ENCODE results near the gene DNM3. TPM values are rescaled to one million over a fixed set of nuclear protein-coding genes. Genes with fewer than 3 reads are reported as not detected.

DNM3 gene
- total and polyA plus RNA-seq, 2 of the 8 experiments (the other 6 are each of a cell fraction or from before 2014, with no cell fraction given), result 2.0 to 8.5 TPM

GRCh38 chr1:172083191-172083590 is 241.9 kb downstream of the DNM3 start:
- Histone ChIP-seq H2BK12ac (ENCODE audit: low read depth, low read length) (no peak overlapping the region), H2BK5ac (ENCODE audit: low read depth, low read length) (no peak overlapping the region), H3K23me2 (ENCODE audit: low read depth, low read length) (no peaks in the 10 kb centered on the region), H4K20me1 (replicated peaks in 1 of 2; ENCODE audit: control insufficient read depth in 1 of 2, insufficient read depth in 2 of 2, low read length in 2 of 2) (no peaks in the 10 kb centered on the region), H4K5ac (ENCODE audit: insufficient read length, low read depth, low read length) (no peak overlapping the region), H3K56ac (replicated peaks; ENCODE audit: insufficient read length, low read depth, low read length) (no peak overlapping the region), H3K27ac (ENCODE audit: low read depth, low read length) (no peak overlapping the region), H3K79me2 (ENCODE audit: control insufficient read depth in 1 of 2, insufficient read depth in 2 of 2, low read length in 2 of 2) (no peaks in the 10 kb centered on the region), H3K14ac (ENCODE audit: insufficient read length) (no peak overlapping the region), H3K4ac (replicated peaks; ENCODE audit: insufficient read length, low read depth, low read length) (no peak overlapping the region), H3K18ac (ENCODE audit: extremely low read depth, low read length) (no peak overlapping the region), H3K9me3 (ENCODE audit: insufficient read depth in 2 of 2, low read depth in 1 of 2, low read length in 1 of 2) (no peaks in the 10 kb centered on the region; a peak in 1 of 4 replicates), H2BK15ac (ENCODE audit: low read length) (no peak overlapping the region), H3K9ac (replicated peaks in 1 of 4; ENCODE audit: extremely low read depth in 1 of 4, low read depth in 3 of 4, low read length in 3 of 4) (no peak overlapping the region), H3K4me3 (ENCODE audit: extremely low read depth in 1 of 4, insufficient read depth in 2 of 4, low read depth in 3 of 4, low read length in 4 of 4) (no peak overlapping the region), H2BK120ac (replicated peaks; ENCODE audit: low read depth, low read length) (no peak overlapping the region), H3K27me3 (replicated peaks in 1 of 4; ENCODE audit: control insufficient read depth in 3 of 4, extremely low read depth in 1 of 4, insufficient read depth in 3 of 4, low read length in 3 of 4) (no peaks in the 10 kb centered on the region), H2AFZ (ENCODE audit: low read length) (no peak overlapping the region), H4K91ac (replicated peaks; ENCODE audit: insufficient read length, low read length) (no peak overlapping the region), H3K4me1 (replicated peaks in 1 of 4; ENCODE audit: control insufficient read depth in 3 of 4, insufficient read depth in 4 of 4, low read length in 3 of 4) (no peaks in the 10 kb centered on the region), H2BK20ac (ENCODE audit: low read length) (no peak overlapping the region), H3K23ac (ENCODE audit: insufficient read length) (no peak overlapping the region), H3K4me2 (ENCODE audit: insufficient read depth in 1 of 2, low read depth in 2 of 2, low read length in 2 of 2) (no peak overlapping the region), H3K79me1 (ENCODE audit: low read depth, low read length) (no peaks in the 10 kb centered on the region), H2AK5ac (ENCODE audit: low read depth, low read length) (no peak overlapping the region), H4K8ac (ENCODE audit: extremely low read depth, insufficient read depth, low read length) (no peak overlapping the region), H3K36me3 (ENCODE audit: control insufficient read depth in 2 of 4, insufficient read depth in 4 of 4, low read length in 3 of 4) (no peaks in the 10 kb centered on the region)
- WGBS, 2 experiments (ENCODE audit: extremely low coverage in 1 of 2, insufficient coverage in 1 of 2, insufficient read length in 1 of 2, insufficient replicate concordance in 2 of 2, low coverage in 1 of 2, low lambda C conversion rate in 2 of 2, missing lambda C conversion rate in 1 of 2), result 83% methylated on average over 1 of the region's 1 CpG; no CpG with 5 or more reads in 1 of the 2 experiments
- ChIA-PET POLR2A (ENCODE audit: partially characterized antibody) (no interaction called here), CTCF (ENCODE audit: partially characterized antibody) (interaction anchor here (1.5 kb wide), 1 partner anchor 81 kb away, joined by 5 read pairs; no protein-coding TSS in a partner anchor)
- DNase-seq (ENCODE audit: low read depth in 1 of 2, low spot score in 2 of 2) (no peak), FAIRE-seq (no peak)
- TF ChIP-seq TEAD4 (IDR thresholded peaks at IDR 0.05; ENCODE audit: low read depth, low read length) (no peak), EZH2 (IDR thresholded peaks at IDR 0.05; ENCODE audit: low read depth, low read length, severe bottlenecking) (no peak), CEBPB (IDR thresholded peaks at IDR 0.05; ENCODE audit: low read depth, low read length) (no peak), BRCA1 (IDR thresholded peaks at IDR 0.05; ENCODE audit: low read depth, low read length) (no peak), KDM5A (IDR thresholded peaks at IDR 0.05; ENCODE audit: low read length) (no peak), GABPA (IDR thresholded peaks at IDR 0.05; ENCODE audit: borderline replicate concordance, insufficient read depth, low read length) (no peak), JUND (IDR thresholded peaks at IDR 0.05; ENCODE audit: low read length) (no peak), CTBP2 (IDR thresholded peaks at IDR 0.05; ENCODE audit: borderline replicate concordance, insufficient read depth, insufficient read length, low read length) (no peak), RBBP5 (IDR thresholded peaks at IDR 0.05; ENCODE audit: borderline replicate concordance, low read depth, low read length) (no peak)

Measured in H1 (cell line).